SK-N-SH (cell line): ENCODE data around the gene KRT25. TPM values are rescaled to one million over a fixed set of nuclear protein-coding genes. Genes with fewer than 3 reads are reported as not detected.

Source experiments
- CTCF ChIA-PET: fragments of 300-600, 350-600 bp; formaldehyde crosslinking; extraction: SDS; loops from one replicate; lab custom pipeline; 2021; lab: Yijun Ruan, JAX
- POLR2A ChIA-PET: fragments of 350-600 bp; sonication (Branson Sonifier 250); formaldehyde crosslinking; extraction: SDS; loops from one replicate; lab custom pipeline; 2020; ENCODE audit warnings: antibody characterized with exemption, inconsistent platforms; lab: Yijun Ruan, JAX
- DNase-seq: peaks from one replicate; pipeline ENCODE4 v3.0.0; 2012
- H2AFZ ChIP-seq: fragments of 200-600 bp; sonication (generic); 2 replicates; pipeline ENCODE4 v1.8.1; 2016; ENCODE audit warnings: antibody characterized with exemption, mild to moderate bottlenecking, low read depth
- H3F3A ChIP-seq: fragments of 200-600 bp; sonication (generic); replicated peaks from 2 replicates; pipeline ENCODE3; 2016; ENCODE audit warnings: antibody characterized with exemption, mild to moderate bottlenecking; ENCODE audit not compliant: insufficient read depth
- H3K27ac ChIP-seq, 2 experiments: fragments of 200-500 bp in 1 of 2; fragments of 200-600 bp in 1 of 2; sonication (Bioruptor generic) in 1 of 2; sonication (generic), shearing (Covaris generic) in 1 of 2; 2 replicates each; pipeline versions ENCODE4 v1.5.1 to v1.6.1; 2014 to 2016; ENCODE audit warnings: low read depth in 2 of 2, inconsistent platforms in 1 of 2, low read length in 1 of 2, mild to moderate bottlenecking in 1 of 2, mixed read lengths in 1 of 2
- H3K27me3 ChIP-seq: fragments of 200-600 bp; sonication (generic), shearing (Covaris generic); 2 replicates; pipeline ENCODE4 v1.6.1; 2016; ENCODE audit warnings: mixed run types; ENCODE audit not compliant: insufficient read depth
- H3K36me3 ChIP-seq, 2 experiments: fragments of 200-500 bp in 1 of 2; fragments of 200-600 bp in 1 of 2; sonication (Bioruptor generic) in 1 of 2; sonication (generic) in 1 of 2; replicated peaks in 1 of 2; 2 replicates each; pipeline versions ENCODE3 to v1.5.1; 2014 to 2016; ENCODE audit warnings: low read length in 1 of 2, mild to moderate bottlenecking in 1 of 2; ENCODE audit not compliant: insufficient read depth in 2 of 2, control insufficient read depth in 1 of 2
- H3K4me1 ChIP-seq, 2 experiments: fragments of 200-500 bp in 1 of 2; fragments of 200-600 bp in 1 of 2; sonication (Bioruptor generic) in 1 of 2; sonication (generic), shearing (Covaris generic) in 1 of 2; 2 replicates each; pipeline versions ENCODE4 v1.5.1 to v1.6.1; 2014 to 2016; ENCODE audit warnings: low read depth in 1 of 2, low read length in 1 of 2, mixed run types in 1 of 2; ENCODE audit not compliant: insufficient read depth in 2 of 2, control insufficient read depth in 1 of 2
- H3K4me2 ChIP-seq: fragments of 200-600 bp; sonication (generic), shearing (Covaris generic); 2 replicates; pipeline ENCODE4 v1.6.1; 2017; ENCODE audit warnings: mixed run types
- H3K4me3 ChIP-seq, 2 experiments: fragments of 200-500 bp in 1 of 2; fragments of 200-600 bp in 1 of 2; sonication (Bioruptor generic) in 1 of 2; sonication (generic), shearing (Covaris generic) in 1 of 2; 2 replicates each; pipeline versions ENCODE4 v1.5.1 to v1.8.1; 2014 to 2016; ENCODE audit warnings: low read depth in 2 of 2, inconsistent platforms in 1 of 2, low read length in 1 of 2, mild to moderate bottlenecking in 1 of 2, mixed read lengths in 1 of 2, moderate library complexity in 1 of 2
- H3K79me2 ChIP-seq: fragments of 200-600 bp; sonication (generic); 2 replicates; pipeline ENCODE4 v1.8.1; 2017; ENCODE audit warnings: mild to moderate bottlenecking; ENCODE audit not compliant: insufficient read depth
- H3K9ac ChIP-seq: fragments of 200-600 bp; sonication (generic); 2 replicates; pipeline ENCODE4 v1.6.1; 2017; ENCODE audit warnings: mixed run types
- H3K9me2 ChIP-seq: fragments of 200-600 bp; sonication (generic); 2 replicates; pipeline ENCODE4 v1.6.1; 2017; ENCODE audit warnings: mixed run types
- H3K9me3 ChIP-seq: fragments of 200-600 bp; sonication (generic); 2 replicates; pipeline ENCODE4 v1.6.1; 2017; ENCODE audit warnings: mixed run types, mild to moderate bottlenecking, moderate library complexity
- H4K20me1 ChIP-seq: fragments of 200-600 bp; sonication (generic); 2 replicates; pipeline ENCODE4 v1.6.1; 2017; ENCODE audit warnings: mild to moderate bottlenecking, mixed run types; ENCODE audit not compliant: insufficient read depth
- CHD2 ChIP-seq: fragments of 150-350 bp; IDR thresholded peaks from 2 replicates; pipeline ENCODE4 v1.6.1; 2018; ENCODE audit warnings: low read length; ENCODE audit not compliant: partially characterized antibody
- EZH2phosphoT487 ChIP-seq: fragments of 200-600 bp; sonication (generic); IDR thresholded peaks from 2 replicates; pipeline ENCODE4 v1.6.1; 2017; ENCODE audit warnings: low read depth, mixed run types, mild to moderate bottlenecking, antibody characterized with exemption, moderate library complexity, borderline replicate concordance
- GABPA ChIP-seq: IDR thresholded peaks from 2 replicates; pipeline ENCODE4 v1.4.0; 2012; ENCODE audit warnings: low read depth, mild to moderate bottlenecking
- GATA2 ChIP-seq: sonication (generic); formaldehyde crosslinking; IDR thresholded peaks from 2 replicates; pipeline ENCODE4 v1.5.0; 2020; ENCODE audit warnings: mild to moderate bottlenecking, missing genetic modification reagents
- NFIC ChIP-seq: IDR thresholded peaks from 2 replicates; pipeline ENCODE4 v1.4.0; 2012; ENCODE audit warnings: borderline replicate concordance
- RAD21 ChIP-seq: IDR thresholded peaks from 2 replicates; pipeline ENCODE4 v1.6.1; 2012; ENCODE audit warnings: mild to moderate bottlenecking, low read length
- RFX5 ChIP-seq: IDR thresholded peaks from 2 replicates; pipeline ENCODE4 v1.6.1; 2012; ENCODE audit warnings: mild to moderate bottlenecking, improper control_type of control experiment, low read length
- SIN3A ChIP-seq: IDR thresholded peaks from 2 replicates; pipeline ENCODE4 v1.6.1; 2012; ENCODE audit warnings: low read depth, mild to moderate bottlenecking, low read length, moderate library complexity, borderline replicate concordance
- TAF1 ChIP-seq: IDR thresholded peaks from 2 replicates; pipeline ENCODE4 v1.6.1; 2012; ENCODE audit warnings: low read depth, mild to moderate bottlenecking, low read length, moderate library complexity, borderline replicate concordance
- TCF12 ChIP-seq: IDR thresholded peaks from 2 replicates; pipeline ENCODE4 v1.4.0; 2012
- TEAD4 ChIP-seq: IDR thresholded peaks from 2 replicates; pipeline ENCODE4 v1.4.0; 2012; ENCODE audit warnings: mild to moderate bottlenecking, borderline replicate concordance; ENCODE audit not compliant: insufficient read depth
- YY1 ChIP-seq: IDR thresholded peaks from 2 replicates; pipeline ENCODE4 v1.4.0; 2012; ENCODE audit warnings: low read depth, mild to moderate bottlenecking
- WGBS: methylation state at CpG from one replicate; pipeline ENCODE4 v1.1.6; 2017; ENCODE audit warnings: low lambda C conversion rate; 5-methylcytosine and 5-hydroxymethylcytosine counted together
- polyA plus RNA-seq, 3 experiments: library from polyadenylated mRNA; depleted of rRNA; stranded (reverse); fragments of >200 nt; gene quantifications; 2 replicates each; pipeline ENCODE4 v1.2.3, GENCODE V29; 2012
- TF ChIP-seq, protein P1 (sequence below): fragments of 150-350 bp; IDR thresholded peaks from 2 replicates; pipeline ENCODE4 v1.6.1; 2016; ENCODE audit warnings: mild to moderate bottlenecking, low read depth, low read length
- TF ChIP-seq, protein P2 (sequence below): IDR thresholded peaks from 2 replicates; pipeline ENCODE4 v1.4.0; 2012; ENCODE audit warnings: low read depth
- TF ChIP-seq, protein P3 (sequence below): IDR thresholded peaks from 2 replicates; pipeline ENCODE4 v1.4.0; 2012; ENCODE audit warnings: low read depth, borderline replicate concordance
- TF ChIP-seq, protein P4 (sequence below): IDR thresholded peaks from 2 replicates; pipeline ENCODE4 v1.6.1; 2012; ENCODE audit warnings: mild to moderate bottlenecking, low read depth, low read length, moderate library complexity
- TF ChIP-seq, protein P5 (sequence below): fragments of 150-350 bp; IDR thresholded peaks from 2 replicates; pipeline ENCODE4 v1.6.1; 2017; ENCODE audit warnings: antibody characterized with exemption, low read length, low read depth, borderline replicate concordance

The KRT25 gene
- polyA plus RNA-seq, 1 of the 3 experiments (the other 2 are of a cell fraction): not detected

DNA sequence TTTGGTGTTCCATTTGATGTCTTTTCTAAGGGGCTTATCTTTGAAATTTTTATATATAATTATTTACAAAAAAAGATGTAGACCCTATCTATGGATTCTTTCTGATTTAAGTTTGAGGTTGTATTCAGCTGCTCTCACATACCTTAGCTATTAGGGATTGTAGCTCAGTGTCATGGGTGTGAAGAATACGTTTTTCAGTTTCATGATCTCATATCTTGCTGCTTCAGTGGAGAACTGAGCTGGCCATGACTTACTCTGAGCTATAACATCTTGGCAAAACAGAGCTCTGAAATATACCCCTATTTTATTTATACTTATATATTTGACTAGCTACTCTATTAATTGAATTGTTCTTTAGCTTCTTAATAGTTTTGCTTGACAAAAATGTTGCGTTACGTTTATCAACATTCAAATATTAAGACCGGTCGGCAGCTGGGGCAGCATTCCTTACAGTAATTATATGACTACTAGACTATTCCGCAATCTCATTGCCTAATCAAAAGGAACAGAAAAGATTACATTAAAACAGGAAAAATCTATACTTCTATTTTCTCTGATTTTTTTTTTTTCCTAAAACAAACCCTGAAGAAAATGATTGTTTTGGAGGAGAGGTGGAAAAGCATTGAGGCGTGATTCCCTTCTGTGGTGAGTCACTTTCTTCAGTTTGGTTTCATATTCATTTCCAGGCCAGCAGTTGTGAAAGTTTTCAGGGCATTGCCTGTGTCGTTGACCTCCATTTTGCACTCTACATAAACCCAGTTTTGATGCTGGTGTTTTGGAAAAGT lies 27.5 kb downstream of the KRT25 start:
- Histone ChIP-seq H3K9me2 (no peaks in the 10 kb centered on the region), H3K9me3 (no peaks in the 10 kb centered on the region), H3K4me2 (no peak overlapping the region), H3K27ac (no peak overlapping the region), H2AFZ (peak overlapping the region; percentile 47; the same call in 1 of the 2 replicates), H3K9ac (no peak overlapping the region), H3K79me2 (no peaks in the 10 kb centered on the region), H3F3A (no peaks in the 10 kb centered on the region), H3K4me3 (0 out of 4 replicates have a peak overlapping the region, but pooled peaks of 1 of the 2 experiments have one; percentile 17), H4K20me1 (no peaks in the 10 kb centered on the region), H3K4me1 (no peaks in the 10 kb centered on the region), H3K27me3 (peaks cover 30% of the 10 kb centered on the region; the same call in 1 of the 2 replicates), H3K36me3 (no peaks in the 10 kb centered on the region)
- WGBS: 12% methylated on average over 8 of the region's 8 CpGs
- TF ChIP-seq, protein P1, sequence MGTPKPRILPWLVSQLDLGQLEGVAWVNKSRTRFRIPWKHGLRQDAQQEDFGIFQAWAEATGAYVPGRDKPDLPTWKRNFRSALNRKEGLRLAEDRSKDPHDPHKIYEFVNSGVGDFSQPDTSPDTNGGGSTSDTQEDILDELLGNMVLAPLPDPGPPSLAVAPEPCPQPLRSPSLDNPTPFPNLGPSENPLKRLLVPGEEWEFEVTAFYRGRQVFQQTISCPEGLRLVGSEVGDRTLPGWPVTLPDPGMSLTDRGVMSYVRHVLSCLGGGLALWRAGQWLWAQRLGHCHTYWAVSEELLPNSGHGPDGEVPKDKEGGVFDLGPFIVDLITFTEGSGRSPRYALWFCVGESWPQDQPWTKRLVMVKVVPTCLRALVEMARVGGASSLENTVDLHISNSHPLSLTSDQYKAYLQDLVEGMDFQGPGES: no peak
- TF ChIP-seq, protein P2, sequence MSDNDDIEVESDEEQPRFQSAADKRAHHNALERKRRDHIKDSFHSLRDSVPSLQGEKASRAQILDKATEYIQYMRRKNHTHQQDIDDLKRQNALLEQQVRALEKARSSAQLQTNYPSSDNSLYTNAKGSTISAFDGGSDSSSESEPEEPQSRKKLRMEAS: no peak
- TF ChIP-seq GABPA: no peak
- no peak for TF ChIP-seq RAD21
- no peak for TF ChIP-seq CHD2
- TF ChIP-seq, protein P3, sequence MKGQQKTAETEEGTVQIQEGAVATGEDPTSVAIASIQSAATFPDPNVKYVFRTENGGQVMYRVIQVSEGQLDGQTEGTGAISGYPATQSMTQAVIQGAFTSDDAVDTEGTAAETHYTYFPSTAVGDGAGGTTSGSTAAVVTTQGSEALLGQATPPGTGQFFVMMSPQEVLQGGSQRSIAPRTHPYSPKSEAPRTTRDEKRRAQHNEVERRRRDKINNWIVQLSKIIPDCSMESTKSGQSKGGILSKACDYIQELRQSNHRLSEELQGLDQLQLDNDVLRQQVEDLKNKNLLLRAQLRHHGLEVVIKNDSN: no peak
- TF ChIP-seq, protein P4, sequence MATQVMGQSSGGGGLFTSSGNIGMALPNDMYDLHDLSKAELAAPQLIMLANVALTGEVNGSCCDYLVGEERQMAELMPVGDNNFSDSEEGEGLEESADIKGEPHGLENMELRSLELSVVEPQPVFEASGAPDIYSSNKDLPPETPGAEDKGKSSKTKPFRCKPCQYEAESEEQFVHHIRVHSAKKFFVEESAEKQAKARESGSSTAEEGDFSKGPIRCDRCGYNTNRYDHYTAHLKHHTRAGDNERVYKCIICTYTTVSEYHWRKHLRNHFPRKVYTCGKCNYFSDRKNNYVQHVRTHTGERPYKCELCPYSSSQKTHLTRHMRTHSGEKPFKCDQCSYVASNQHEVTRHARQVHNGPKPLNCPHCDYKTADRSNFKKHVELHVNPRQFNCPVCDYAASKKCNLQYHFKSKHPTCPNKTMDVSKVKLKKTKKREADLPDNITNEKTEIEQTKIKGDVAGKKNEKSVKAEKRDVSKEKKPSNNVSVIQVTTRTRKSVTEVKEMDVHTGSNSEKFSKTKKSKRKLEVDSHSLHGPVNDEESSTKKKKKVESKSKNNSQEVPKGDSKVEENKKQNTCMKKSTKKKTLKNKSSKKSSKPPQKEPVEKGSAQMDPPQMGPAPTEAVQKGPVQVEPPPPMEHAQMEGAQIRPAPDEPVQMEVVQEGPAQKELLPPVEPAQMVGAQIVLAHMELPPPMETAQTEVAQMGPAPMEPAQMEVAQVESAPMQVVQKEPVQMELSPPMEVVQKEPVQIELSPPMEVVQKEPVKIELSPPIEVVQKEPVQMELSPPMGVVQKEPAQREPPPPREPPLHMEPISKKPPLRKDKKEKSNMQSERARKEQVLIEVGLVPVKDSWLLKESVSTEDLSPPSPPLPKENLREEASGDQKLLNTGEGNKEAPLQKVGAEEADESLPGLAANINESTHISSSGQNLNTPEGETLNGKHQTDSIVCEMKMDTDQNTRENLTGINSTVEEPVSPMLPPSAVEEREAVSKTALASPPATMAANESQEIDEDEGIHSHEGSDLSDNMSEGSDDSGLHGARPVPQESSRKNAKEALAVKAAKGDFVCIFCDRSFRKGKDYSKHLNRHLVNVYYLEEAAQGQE: no peak
- TF ChIP-seq EZH2phosphoT487: no peak
- no peak for TF ChIP-seq RFX5
- TF ChIP-seq NFIC: no peak
- TF ChIP-seq SIN3A: no peak
- no peak for TF ChIP-seq TAF1
- no peak for TF ChIP-seq TCF12
- TF ChIP-seq, protein P5, sequence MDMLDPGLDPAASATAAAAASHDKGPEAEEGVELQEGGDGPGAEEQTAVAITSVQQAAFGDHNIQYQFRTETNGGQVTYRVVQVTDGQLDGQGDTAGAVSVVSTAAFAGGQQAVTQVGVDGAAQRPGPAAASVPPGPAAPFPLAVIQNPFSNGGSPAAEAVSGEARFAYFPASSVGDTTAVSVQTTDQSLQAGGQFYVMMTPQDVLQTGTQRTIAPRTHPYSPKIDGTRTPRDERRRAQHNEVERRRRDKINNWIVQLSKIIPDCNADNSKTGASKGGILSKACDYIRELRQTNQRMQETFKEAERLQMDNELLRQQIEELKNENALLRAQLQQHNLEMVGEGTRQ: no peak
- no peak for TF ChIP-seq TEAD4
- no peak for TF ChIP-seq GATA2
- no peak for TF ChIP-seq YY1
- DNase-seq: no peak
- POLR2A ChIA-PET: no interaction called here
- CTCF ChIA-PET: no interaction called here
